Kidney epithelial cell (primary cell): ENCODE data around the gene ELP4. TPM values are rescaled to one million over a fixed set of nuclear protein-coding genes. Genes with fewer than 3 reads are reported as not detected.

ENCODE experiments used
- DNase-seq: peaks from one replicate; pipeline ENCODE4 v3.0.0-alpha.2; 2010; ENCODE audit warnings: low read depth
- H3K27me3 ChIP-seq: 2 replicates; pipeline ENCODE4 v1.6.0; 2011; ENCODE audit warnings: low read length; ENCODE audit not compliant: control insufficient read depth, insufficient read depth
- H3K36me3 ChIP-seq: 2 replicates; pipeline ENCODE4 v1.5.1; 2011; ENCODE audit warnings: low read length; ENCODE audit not compliant: control insufficient read depth, insufficient read depth
- H3K4me3 ChIP-seq: 2 replicates; pipeline ENCODE4 v1.5.1; 2011; ENCODE audit warnings: low read depth, mild to moderate bottlenecking, control low read depth, low read length
- total RNA-seq: library from RNA; depleted of rRNA; stranded (reverse); fragments of >200 nt; gene quantifications from 2 replicates; pipeline ENCODE4 v1.2.3, GENCODE V29; 2015
- TF ChIP-seq, protein P1 (sequence below): IDR thresholded peaks from 2 replicates; pipeline ENCODE4 v1.5.1; 2011; ENCODE audit warnings: mild to moderate bottlenecking, moderate library complexity, low read length, control low read depth, inconsistent platforms; ENCODE audit not compliant: insufficient read depth, poor library complexity, severe bottlenecking

Gene ELP4
- total RNA-seq, 1 donor from 2014 or later = 19.1 TPM

GRCh38 chr11:31828217-31828616 lies 318.6 kb downstream of the ELP4 start:
- DNase-seq = no peak
- TF ChIP-seq, protein P1, sequence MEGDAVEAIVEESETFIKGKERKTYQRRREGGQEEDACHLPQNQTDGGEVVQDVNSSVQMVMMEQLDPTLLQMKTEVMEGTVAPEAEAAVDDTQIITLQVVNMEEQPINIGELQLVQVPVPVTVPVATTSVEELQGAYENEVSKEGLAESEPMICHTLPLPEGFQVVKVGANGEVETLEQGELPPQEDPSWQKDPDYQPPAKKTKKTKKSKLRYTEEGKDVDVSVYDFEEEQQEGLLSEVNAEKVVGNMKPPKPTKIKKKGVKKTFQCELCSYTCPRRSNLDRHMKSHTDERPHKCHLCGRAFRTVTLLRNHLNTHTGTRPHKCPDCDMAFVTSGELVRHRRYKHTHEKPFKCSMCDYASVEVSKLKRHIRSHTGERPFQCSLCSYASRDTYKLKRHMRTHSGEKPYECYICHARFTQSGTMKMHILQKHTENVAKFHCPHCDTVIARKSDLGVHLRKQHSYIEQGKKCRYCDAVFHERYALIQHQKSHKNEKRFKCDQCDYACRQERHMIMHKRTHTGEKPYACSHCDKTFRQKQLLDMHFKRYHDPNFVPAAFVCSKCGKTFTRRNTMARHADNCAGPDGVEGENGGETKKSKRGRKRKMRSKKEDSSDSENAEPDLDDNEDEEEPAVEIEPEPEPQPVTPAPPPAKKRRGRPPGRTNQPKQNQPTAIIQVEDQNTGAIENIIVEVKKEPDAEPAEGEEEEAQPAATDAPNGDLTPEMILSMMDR = no peak
- Histone ChIP-seq H3K27me3 (peaks cover 66% of the 10 kb centered on the region), H3K4me3 (no peak overlapping the region), H3K36me3 (no peaks in the 10 kb centered on the region)

DNA sequence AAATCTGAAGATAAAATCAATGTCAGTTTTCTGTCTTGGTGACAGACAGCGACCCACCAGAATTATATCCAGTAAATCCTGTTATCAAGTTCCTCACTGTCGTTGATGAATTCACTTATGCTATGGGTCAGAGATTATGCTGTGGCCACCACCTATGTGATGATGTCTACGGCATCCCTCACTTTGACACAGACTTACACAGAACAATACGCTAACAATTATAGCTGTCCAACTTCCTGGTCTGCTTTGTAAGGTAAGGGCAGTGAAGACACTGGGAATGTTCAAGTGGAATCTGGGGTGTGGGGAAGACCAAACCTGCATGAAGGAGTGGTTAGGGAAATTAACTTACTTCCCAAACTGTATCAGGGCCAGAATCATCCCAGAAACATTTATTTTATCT lies 320.8 kb downstream of the ELP4 start:
- Histone ChIP-seq H3K4me3 (no peak overlapping the region), H3K36me3 (no peaks in the 10 kb centered on the region), H3K27me3 (peaks cover 53% of the 10 kb centered on the region)
- TF ChIP-seq, protein P1 = no peak
- DNase-seq = no peak

DNA sequence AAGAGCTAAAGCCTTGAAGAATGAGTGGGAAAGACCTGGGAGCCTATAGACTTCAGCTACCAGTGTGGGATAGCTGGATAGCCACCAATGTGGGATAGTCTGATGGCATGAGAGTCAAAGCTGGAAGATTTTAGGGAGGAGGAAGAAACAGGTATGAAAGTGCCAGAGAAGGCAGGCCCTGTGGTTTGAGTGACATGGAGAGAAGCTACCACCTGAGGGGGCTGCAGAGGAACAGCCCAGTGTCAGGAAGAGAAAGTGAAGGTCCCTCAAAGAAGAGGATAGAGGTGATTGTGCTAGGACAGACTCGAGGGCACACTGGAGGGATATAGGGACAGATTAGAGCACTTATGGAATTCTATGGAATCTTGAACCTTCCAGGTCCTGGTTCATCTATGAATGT lies 324.7 kb downstream of the ELP4 start:
- TF ChIP-seq, protein P1 = no peak
- no peaks in the 10 kb centered on the region for H3K36me3 ChIP-seq
- no peak for DNase-seq
- no peak overlapping the region for H3K4me3 ChIP-seq
- peaks cover 27% of the 10 kb centered on the region for H3K27me3 ChIP-seq

Other genes with a start within 250 kb of the ELP4 start
- 0.21 and 0.48 TPM in 2 replicates for gene DCDC1, start 140.0 kb upstream of the ELP4 start, total RNA-seq
- 7.8 and 17.1 TPM in 2 replicates for gene DNAJC24, start 139.9 kb upstream of the ELP4 start, total RNA-seq
- gene IMMP1L, start 145 bp upstream of the ELP4 start, total RNA-seq = 17.5 and 27.1 TPM in 2 replicates